H9 (cell line): ENCODE results near the gene PTTG1. TPM values are rescaled to one million over a fixed set of nuclear protein-coding genes. Genes with fewer than 3 reads are reported as not detected.

Source experiments
- DNase-seq: peaks from one replicate; pipeline ENCODE4 v3.0.0-alpha.2; 2017
- H2AFZ ChIP-seq: one replicate; pipeline ENCODE4 v1.6.1; 2013; ENCODE audit warnings: mild to moderate bottlenecking, low read length, control low read depth, moderate library complexity
- H2AK5ac ChIP-seq: 2 replicates; pipeline ENCODE4 v1.6.1; 2013; ENCODE audit warnings: low read length, control low read depth, mixed read lengths; ENCODE audit not compliant: insufficient read length
- H2BK120ac ChIP-seq: one replicate; pipeline ENCODE4 v1.6.1; 2013; ENCODE audit warnings: low read depth, mild to moderate bottlenecking, low read length, control low read depth, inconsistent platforms; ENCODE audit not compliant: poor library complexity, severe bottlenecking
- H2BK12ac ChIP-seq: 2 replicates; pipeline ENCODE4 v1.6.1; 2013; ENCODE audit warnings: low read length, control low read depth, mixed read lengths, low read depth; ENCODE audit not compliant: insufficient read length
- H2BK15ac ChIP-seq: 2 replicates; pipeline ENCODE4 v1.6.1; 2013; ENCODE audit warnings: low read depth, low read length, control low read depth
- H2BK20ac ChIP-seq: one replicate; pipeline ENCODE4 v1.6.1; 2013; ENCODE audit warnings: low read depth, mild to moderate bottlenecking, low read length, control low read depth, inconsistent platforms; ENCODE audit not compliant: poor library complexity, severe bottlenecking
- H2BK5ac ChIP-seq: 2 replicates; pipeline ENCODE4 v1.6.1; 2013; ENCODE audit warnings: low read length, control low read depth, mixed read lengths; ENCODE audit not compliant: insufficient read length
- H3K14ac ChIP-seq: 2 replicates; pipeline ENCODE4 v1.6.1; 2013; ENCODE audit warnings: low read length, control low read depth; ENCODE audit not compliant: insufficient read depth
- H3K18ac ChIP-seq: 2 replicates; pipeline ENCODE4 v1.6.1; 2013; ENCODE audit warnings: low read depth, mild to moderate bottlenecking, mixed read lengths, low read length, control low read depth; ENCODE audit not compliant: insufficient read length
- H3K23ac ChIP-seq: 2 replicates; pipeline ENCODE4 v1.6.1; 2013; ENCODE audit warnings: low read length, control low read depth, mixed read lengths, low read depth; ENCODE audit not compliant: insufficient read length
- H3K23me2 ChIP-seq: 2 replicates; pipeline ENCODE4 v1.6.1; 2013; ENCODE audit warnings: low read depth, mild to moderate bottlenecking, mixed read lengths, low read length, control low read depth; ENCODE audit not compliant: insufficient read length, poor library complexity, severe bottlenecking
- H3K27ac ChIP-seq: 2 replicates; pipeline ENCODE4 v1.5.1; 2013; ENCODE audit warnings: low read length, control low read depth, mixed read lengths, low read depth; ENCODE audit not compliant: insufficient read length
- H3K27me3 ChIP-seq: 2 replicates; pipeline ENCODE4 v1.6.1; 2013; ENCODE audit warnings: low read length, control low read depth, inconsistent platforms; ENCODE audit not compliant: insufficient read depth
- H3K4ac ChIP-seq: 2 replicates; pipeline ENCODE4 v1.6.1; 2013; ENCODE audit warnings: low read depth, mild to moderate bottlenecking, control low read depth, inconsistent platforms, low read length, moderate library complexity
- H3K4me1 ChIP-seq: 2 replicates; pipeline ENCODE4 v1.6.1; 2013; ENCODE audit warnings: low read length, control low read depth, inconsistent platforms; ENCODE audit not compliant: insufficient read depth
- H3K4me2 ChIP-seq: 2 replicates; pipeline ENCODE4 v1.6.1; 2013; ENCODE audit warnings: low read length, control low read depth, mixed read lengths; ENCODE audit not compliant: insufficient read length, insufficient read depth
- H3K56ac ChIP-seq: 2 replicates; pipeline ENCODE4 v1.6.1; 2013; ENCODE audit warnings: low read depth, mild to moderate bottlenecking, mixed read lengths, low read length, control low read depth; ENCODE audit not compliant: insufficient read length
- H3K79me1 ChIP-seq: 2 replicates; pipeline ENCODE4 v1.6.1; 2013; ENCODE audit warnings: low read depth, mild to moderate bottlenecking, moderate library complexity, low read length, control low read depth, inconsistent platforms; ENCODE audit not compliant: insufficient read depth, poor library complexity, severe bottlenecking
- H3K79me2 ChIP-seq: 2 replicates; pipeline ENCODE4 v1.6.1; 2013; ENCODE audit warnings: low read length, control low read depth, inconsistent platforms; ENCODE audit not compliant: insufficient read depth
- H3K9ac ChIP-seq: 2 replicates; pipeline ENCODE4 v1.6.1; 2013; ENCODE audit warnings: low read length, control low read depth, mixed read lengths; ENCODE audit not compliant: insufficient read length; ENCODE audit errors: extremely low read depth
- H3K9me3 ChIP-seq: one replicate; pipeline ENCODE4 v1.6.1; 2013; ENCODE audit warnings: low read depth, low read length, inconsistent platforms; ENCODE audit not compliant: control insufficient read depth
- H3T11ph ChIP-seq: one replicate; pipeline ENCODE4 v1.6.1; 2013; ENCODE audit warnings: mild to moderate bottlenecking, low read length, control low read depth, inconsistent platforms
- H4K20me1 ChIP-seq: one replicate; pipeline ENCODE4 v1.6.1; 2013; ENCODE audit not compliant: control insufficient read depth, insufficient read length, insufficient read depth
- H4K5ac ChIP-seq: 2 replicates; pipeline ENCODE4 v1.6.1; 2013; ENCODE audit warnings: low read depth, mild to moderate bottlenecking, mixed read lengths, low read length, control low read depth; ENCODE audit not compliant: insufficient read length
- H4K8ac ChIP-seq: replicated peaks from 2 replicates; pipeline ENCODE4 v1.6.1; 2013; ENCODE audit warnings: low read length, control low read depth, mixed read lengths, low read depth; ENCODE audit not compliant: insufficient read length
- H4K91ac ChIP-seq: 2 replicates; pipeline ENCODE4 v1.6.1; 2013; ENCODE audit warnings: low read depth, mild to moderate bottlenecking, moderate library complexity, mixed read lengths, low read length, control low read depth; ENCODE audit not compliant: insufficient read length
- H3K27ac Mint-ChIP-seq, 3 experiments: 2 replicates in 2 of 3; 3 replicates in 1 of 3; pipeline ENCODE4 v1.8.0; 2020 to 2021; ENCODE audit warnings: mixed read lengths in 3 of 3, mild to moderate bottlenecking in 1 of 3, moderate library complexity in 1 of 3
- H3K27me3 Mint-ChIP-seq: 2 replicates; pipeline ENCODE4 v1.8.0; 2021; ENCODE audit warnings: low read depth, mild to moderate bottlenecking, moderate library complexity, mixed read lengths
- H3K36me3 Mint-ChIP-seq, 3 experiments: 2 replicates in 2 of 3; 3 replicates in 1 of 3; pipeline ENCODE4 v1.8.0; 2020 to 2021; ENCODE audit warnings: low read depth in 3 of 3, mixed read lengths in 3 of 3; ENCODE audit not compliant: insufficient read depth in 1 of 3
- H3K4me1 Mint-ChIP-seq, 2 experiments: 2 replicates each; pipeline ENCODE4 v1.8.0; 2020; ENCODE audit warnings: mixed read lengths in 2 of 2
- H3K4me3 Mint-ChIP-seq, 2 experiments: 2 replicates in 1 of 2; 3 replicates in 1 of 2; pipeline ENCODE4 v1.8.0; 2020 to 2021; ENCODE audit warnings: mild to moderate bottlenecking in 2 of 2, mixed read lengths in 2 of 2, moderate library complexity in 1 of 2
- H3K9me3 Mint-ChIP-seq, 2 experiments: 2 replicates in 1 of 2; 3 replicates in 1 of 2; pipeline ENCODE4 v1.8.0; 2020; ENCODE audit warnings: mild to moderate bottlenecking in 2 of 2, mixed read lengths in 2 of 2, moderate library complexity in 1 of 2
- CTCF ChIP-seq: fragments of 200-600 bp; sonication (generic); conservative IDR thresholded peaks from 3 replicates; pipeline ENCODE4 v1.8.0; 2021; ENCODE audit warnings: antibody characterized with exemption, mild to moderate bottlenecking
- WGBS: extraction: QIAGEN DNeasy Blood & Tissue Kit; methylation state at CpG from one replicate; pipeline ENCODE4 v1.1.7; 2013; ENCODE audit warnings: missing lambda C conversion rate, low lambda C conversion rate, mixed read lengths; ENCODE audit not compliant: insufficient read length; ENCODE audit errors: extremely low coverage; 5-methylcytosine and 5-hydroxymethylcytosine counted together
- total RNA-seq: library from RNA; stranded (reverse); gene quantifications from 2 replicates; pipeline ENCODE4 v1.2.1, GENCODE V29; 2021

PTTG1 gene
- total RNA-seq, 1 experiment from 2014 or later, result 279 TPM

- Histone ChIP-seq H2AFZ (no peak overlapping the region), H4K8ac (no peak overlapping the region), H3K9ac (no peak overlapping the region), H2BK20ac (no peak overlapping the region), H3K23me2 (no peaks in the 10 kb centered on the region), H3K23ac (no peak overlapping the region), H2BK120ac (no peak overlapping the region), H3T11ph (no peak overlapping the region), H2BK12ac (no peak overlapping the region), H3K4me2 (no peak overlapping the region), H3K79me1 (no peaks in the 10 kb centered on the region), H3K27ac (no peak overlapping the region), H2BK5ac (no peak overlapping the region), H2BK15ac (no peak overlapping the region), H2AK5ac (no peak overlapping the region), H4K20me1 (no peaks in the 10 kb centered on the region), H4K91ac (no peak overlapping the region), H3K18ac (no peak overlapping the region), H3K56ac (no peak overlapping the region), H3K27me3 (no peaks in the 10 kb centered on the region), H3K79me2 (no peaks in the 10 kb centered on the region), H3K4ac (no peak overlapping the region), H3K14ac (no peak overlapping the region), H3K4me1 (peaks cover under 1% of the 10 kb centered on the region; the same call in 1 of the 2 replicates), H4K5ac (no peak overlapping the region), H3K9me3 (no peaks in the 10 kb centered on the region)
- no peak for DNase-seq
- peaks cover 17 to 25% of the 10 kb centered on the region in 2 experiments for H3K4me1 Mint-ChIP-seq
- H3K27me3 Mint-ChIP-seq, result no peaks in the 10 kb centered on the region
- no peak for TF ChIP-seq CTCF
- WGBS, result no CpG with 5 or more reads among the region's 2 CpGs
- H3K27ac Mint-ChIP-seq, result no peak overlapping the region; a peak in 1 of 7 replicates
- no peaks in the 10 kb centered on the region; a peak in 1 of 5 replicates for H3K9me3 Mint-ChIP-seq
- no peak overlapping the region for H3K4me3 Mint-ChIP-seq
- no peaks in the 10 kb centered on the region for H3K36me3 Mint-ChIP-seq
These were observed 50.1 kb downstream of the PTTG1 start for GRCh38 chr5:160471761-160472160.
